GM12878 (cell line): ENCODE measurements around the gene LGI1.

Experiments
- CREM ChIP-seq: IDR thresholded peaks from 2 replicates; pipeline ENCODE4 v1.6.1; 2014; ENCODE audit warnings: antibody characterized with exemption, low read depth
- CTCF ChIP-seq, 3 experiments: IDR thresholded peaks in 2 of 3; conservative IDR thresholded peaks in 1 of 3; 2 replicates each; pipeline ENCODE4 v1.5.1; 2011; ENCODE audit warnings: low read depth in 3 of 3, low read length in 3 of 3, mild to moderate bottlenecking in 3 of 3, control low read depth in 2 of 3, moderate library complexity in 2 of 3, inconsistent platforms in 1 of 3, mixed read lengths in 1 of 3; ENCODE audit not compliant: control insufficient read depth in 2 of 3, insufficient read depth in 1 of 3; ENCODE audit errors: extremely low read depth in 1 of 3
- EZH2 ChIP-seq: IDR thresholded peaks from 2 replicates; pipeline ENCODE4 v1.6.1; 2012; ENCODE audit warnings: low read depth, mild to moderate bottlenecking, control low read depth, inconsistent platforms, low read length, borderline replicate concordance; ENCODE audit not compliant: control insufficient read depth
- MEF2A ChIP-seq: IDR thresholded peaks from 2 replicates; pipeline ENCODE4 v1.6.1; 2011; ENCODE audit warnings: low read depth, mild to moderate bottlenecking, low read length, moderate library complexity; ENCODE audit not compliant: insufficient read depth
- POLR2A ChIP-seq: IDR thresholded peaks from 2 replicates; pipeline ENCODE4 v1.6.1; 2011; ENCODE audit warnings: low read depth, mild to moderate bottlenecking, low read length
- RAD21 ChIP-seq: IDR thresholded peaks from 2 replicates; pipeline ENCODE4 v1.6.1; 2011; ENCODE audit warnings: mild to moderate bottlenecking, low read depth, low read length, moderate library complexity; ENCODE audit not compliant: insufficient read depth
- SMC3 ChIP-seq: IDR thresholded peaks from 2 replicates; pipeline ENCODE4 v1.6.1; 2011; ENCODE audit warnings: low read length, improper control_type of control experiment, borderline replicate concordance
- ZNF384 ChIP-seq: IDR thresholded peaks from 2 replicates; pipeline ENCODE4 v1.6.1; 2012; ENCODE audit warnings: low read depth, mild to moderate bottlenecking, low read length, improper control_type of control experiment, borderline replicate concordance

- TF ChIP-seq MEF2A (no peak), CTCF (IDR thresholded peaks at IDR 0.05 in 2 of 3, conservative IDR thresholded peaks at IDR 0.05 in 1 of 3; ENCODE audit: control insufficient read depth in 2 of 3, extremely low read depth in 1 of 3, insufficient read depth in 1 of 3, low read depth in 3 of 3, low read length in 3 of 3) (no peak), POLR2A (no peak), RAD21 (no peak), CREM (no peak), EZH2 (no peak), SMC3 (no peak), ZNF384 (no peak)
These were observed 761 bp downstream of the LGI1 start for GRCh38 chr10:93758508-93758885.
